IPS-NIHi11 (cell line): ENCODE results near the gene NLRX1.
"Not testable (repeated sequence)": the region's sequence is repeated elsewhere in the genome, so short reads cannot be mapped to it uniquely, and the experiment has no call there.

Source experiments
- DNase-seq: peaks from one replicate; pipeline ENCODE4 v3.0.0; 2012; ENCODE audit warnings: mixed read lengths, low spot score

NLRX1 gene

DNA sequence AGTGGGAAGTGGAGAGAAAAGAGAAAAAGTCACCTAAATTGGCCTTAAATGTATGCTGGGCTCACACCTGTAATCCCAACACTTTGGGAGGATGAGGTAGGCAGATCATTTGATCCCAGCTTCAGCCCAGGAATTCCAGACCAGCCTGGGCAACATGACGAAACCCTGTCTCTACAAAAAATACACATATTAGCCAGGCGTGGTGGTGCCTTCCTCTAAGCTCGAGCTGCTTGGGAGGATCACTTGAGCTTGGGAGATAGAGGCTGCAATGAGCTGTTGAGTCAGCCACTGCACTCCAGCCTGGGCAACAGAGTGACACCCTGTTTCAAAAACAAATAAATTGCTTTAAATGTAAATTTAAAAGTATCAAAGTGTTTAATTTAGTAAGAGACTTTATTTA is 41.5 kb downstream of the NLRX1 start:
- no peak for DNase-seq

DNA sequence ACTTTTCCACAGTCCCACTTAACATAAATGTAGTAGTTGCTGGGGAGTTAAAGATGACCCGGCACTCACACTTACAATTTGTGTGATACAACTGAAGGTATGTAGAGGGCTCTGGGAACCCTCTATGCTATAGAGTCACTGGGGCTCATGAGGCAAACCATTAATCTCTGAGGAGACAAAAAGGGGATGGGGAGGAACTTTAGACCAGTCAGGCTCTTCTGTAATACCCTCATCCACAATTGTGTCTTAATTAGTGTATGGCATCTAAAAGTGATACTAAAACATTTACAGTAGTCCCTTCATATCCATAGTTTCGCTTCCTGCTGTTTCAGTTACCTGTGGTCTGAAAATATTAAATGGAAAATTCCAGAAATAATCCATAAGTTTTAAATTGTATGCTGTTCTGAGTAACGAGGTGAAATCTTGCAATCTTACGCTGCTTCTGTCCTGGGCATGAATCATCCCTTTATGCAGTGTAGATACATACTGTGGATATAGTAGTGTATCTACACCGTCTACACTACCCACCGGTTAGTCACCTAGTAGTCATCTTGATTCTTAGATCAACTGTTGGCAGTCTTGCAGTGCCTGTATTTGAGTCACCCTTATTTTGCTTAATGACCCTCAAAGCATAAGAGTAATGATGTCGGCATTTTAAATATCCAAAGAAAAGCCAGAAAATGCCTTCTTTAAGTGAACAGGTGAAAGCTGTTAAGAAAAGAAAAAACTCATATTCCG is 49.8 kb downstream of the NLRX1 start:
- DNase-seq, result no peak

DNA sequence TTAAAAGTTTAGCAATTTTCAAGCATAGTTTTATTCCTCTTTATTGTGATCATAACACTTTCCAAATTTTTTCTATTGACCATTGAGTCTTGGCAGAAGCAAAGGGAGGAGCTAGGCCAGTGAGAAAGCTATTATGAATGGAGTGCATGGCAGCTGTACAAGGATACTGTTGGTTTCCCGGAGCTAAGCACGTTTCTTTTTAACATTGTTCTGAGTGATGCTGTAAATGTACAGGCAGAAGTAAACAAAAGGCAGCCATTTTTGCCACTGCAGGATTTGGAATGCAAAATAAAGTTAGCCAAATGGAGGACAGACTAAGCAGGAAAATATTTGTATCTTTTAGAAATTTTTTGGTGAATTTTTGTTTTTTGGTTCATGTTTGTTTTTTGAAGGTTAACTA is 53.8 kb downstream of the NLRX1 start:
- no peak for DNase-seq

DNA sequence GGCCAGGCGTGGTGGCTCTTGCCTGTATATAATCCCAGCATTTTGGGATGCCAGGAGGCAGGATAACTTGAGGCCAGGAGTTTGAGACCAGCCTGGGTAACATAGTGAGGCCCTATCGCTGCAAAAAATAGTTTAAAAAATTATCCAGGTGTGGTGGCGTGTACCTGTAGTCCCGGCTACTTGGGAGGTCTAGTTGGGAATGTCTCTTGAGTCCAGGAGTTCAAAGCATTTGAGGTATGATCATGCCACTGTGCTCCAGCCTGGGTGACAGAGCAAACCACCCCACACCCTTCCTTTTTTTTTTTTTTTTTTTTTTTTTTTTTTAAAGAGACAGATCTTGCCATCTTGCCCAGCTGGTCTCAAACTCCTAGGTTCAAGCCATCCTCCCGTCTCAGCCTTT is 54.4 kb downstream of the NLRX1 start:
- no peak for DNase-seq

DNA sequence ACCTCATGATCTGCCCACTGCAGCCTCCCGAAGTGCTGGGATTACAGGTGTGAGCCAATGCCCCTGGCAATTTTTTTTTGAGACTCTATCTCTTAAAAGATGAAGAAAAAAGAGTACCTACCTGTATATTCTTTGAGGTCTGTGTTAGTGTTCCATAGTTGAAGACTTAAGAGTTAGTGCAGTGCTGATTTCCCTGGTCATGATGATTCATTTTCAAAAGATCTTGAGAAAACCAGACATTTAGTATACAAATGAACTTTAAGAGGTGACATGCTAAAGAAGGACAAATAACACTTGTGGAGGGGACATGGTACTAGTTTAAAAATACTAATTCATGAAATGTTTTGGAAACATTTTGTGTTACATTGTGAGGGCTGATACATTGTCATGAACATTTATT is 55.3 kb downstream of the NLRX1 start:
- DNase-seq, result no peak

DNA sequence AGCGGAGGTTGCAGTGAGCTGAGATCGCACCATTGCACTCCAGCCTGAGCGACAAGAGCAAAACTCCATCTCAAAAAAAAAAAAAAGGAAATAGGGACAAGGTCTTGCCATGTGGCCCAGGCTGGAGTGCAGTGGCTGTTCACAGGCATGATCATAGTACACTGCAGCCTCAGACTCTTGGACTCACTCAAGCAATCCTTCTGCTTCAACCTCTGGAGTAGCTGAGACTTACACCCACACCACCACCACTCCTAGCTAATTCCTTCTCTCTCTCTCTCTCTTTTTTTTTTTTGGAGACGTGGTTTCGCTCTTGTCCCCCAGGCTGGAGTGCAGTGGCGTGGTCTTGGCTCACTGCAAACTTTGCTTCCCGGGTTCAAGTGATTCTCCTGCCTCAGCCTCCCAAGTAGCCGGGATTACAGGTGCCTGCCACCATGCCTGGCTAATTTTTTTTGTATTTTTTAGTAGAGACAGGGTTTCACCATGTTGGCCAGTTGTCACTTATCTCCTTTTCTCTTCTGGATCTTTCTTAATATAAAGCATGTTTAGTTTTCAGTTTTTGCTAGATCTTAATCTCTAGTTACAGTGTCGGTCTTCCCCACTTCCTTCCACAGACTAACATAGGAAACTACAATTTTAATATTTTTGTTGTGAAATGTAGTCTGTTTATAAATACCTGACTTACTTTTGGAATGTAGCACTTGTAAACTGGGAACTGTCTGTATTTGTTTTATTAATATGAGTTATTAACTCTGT is 60.2 kb downstream of the NLRX1 start:
- DNase-seq, result not testable (repeated sequence)

DNA sequence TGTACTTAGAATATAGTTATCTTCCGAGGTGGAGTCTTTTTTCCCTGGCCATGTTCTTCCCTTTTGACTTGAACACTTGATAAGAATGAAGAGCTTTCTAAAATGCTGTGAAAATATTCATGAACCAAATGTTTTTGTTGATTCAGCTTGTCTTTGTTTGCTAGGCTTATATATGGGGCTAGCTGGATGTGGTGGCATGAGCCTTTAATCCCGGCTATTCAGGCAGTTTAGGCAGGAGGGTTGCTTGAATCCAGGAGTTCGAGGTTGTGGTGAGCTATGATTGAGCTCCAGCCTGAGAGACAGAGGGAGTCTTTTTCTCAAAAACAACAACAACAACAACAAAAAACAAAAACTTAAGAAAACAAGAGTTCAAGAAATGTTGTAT is 60.8 kb downstream of the NLRX1 start:
- DNase-seq, result no peak

DNA sequence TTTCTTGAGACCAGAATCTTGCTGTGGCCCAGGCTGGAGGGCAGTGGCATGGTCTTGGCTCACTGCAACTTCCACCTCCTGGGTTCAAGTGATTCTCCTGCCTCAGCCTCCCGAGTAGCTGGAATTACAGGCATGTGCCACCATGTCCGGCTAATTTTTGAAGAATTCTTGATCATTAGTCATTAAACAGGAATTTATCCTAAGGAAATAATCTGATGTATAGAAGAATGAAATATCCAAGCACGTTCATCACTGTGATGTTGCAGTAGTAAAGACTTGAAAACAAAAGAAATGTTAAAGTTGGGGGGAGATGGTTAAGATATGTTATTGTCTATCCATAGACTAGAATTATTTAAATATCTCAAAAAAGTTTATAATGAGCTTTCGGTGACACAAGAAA is 61.2 kb downstream of the NLRX1 start:
- DNase-seq, result no peak
